IMR-90 (cell line): ENCODE results near the gene RUNX2. TPM values are rescaled to one million over a fixed set of nuclear protein-coding genes. Genes with fewer than 3 reads are reported as not detected.
A peak's percentile ranks its signal among the peaks of the same experiment; 100 is the strongest.

Experiments
- ATAC-seq: fragments of 200-7000 bp; cut with Tn5 transposase; 2 replicates; pipeline ENCODE4 v1.9.1; 2020; ENCODE audit warnings: low read depth, mild to moderate bottlenecking, moderate library complexity
- BruUV-seq: library from RNA; stranded (reverse); fragments of 400-500 nt; replicated peaks from 2 replicates; lab custom pipeline; 2021; lab: Mats Ljungman, UMichigan
- CTCF ChIA-PET: fragments of 300-600 bp; formaldehyde crosslinking; extraction: SDS; loops from one replicate; lab custom pipeline; 2021; ENCODE audit warnings: antibody characterized with exemption; lab: Yijun Ruan, JAX
- POLR2A ChIA-PET: fragments of 300-600 bp; sonication (Branson Sonifier 250); formaldehyde crosslinking; loops from one replicate; lab custom pipeline; 2022; ENCODE audit warnings: antibody characterized with exemption; ENCODE audit not compliant: unreplicated experiment; lab: Charles Lee
- DNase-seq: peaks from one replicate; pipeline ENCODE4 v3.0.0; 2013
- H2AFZ ChIP-seq: replicated peaks from 2 replicates; pipeline ENCODE3; 2013; ENCODE audit warnings: low read length, mild to moderate bottlenecking; ENCODE audit not compliant: poor library complexity
- H2AK5ac ChIP-seq: 2 replicates; pipeline ENCODE4 v1.6.1; 2013; ENCODE audit warnings: low read depth, low read length, inconsistent platforms
- H2AK9ac ChIP-seq: replicated peaks from 2 replicates; pipeline ENCODE3; 2013; ENCODE audit warnings: mild to moderate bottlenecking, low read depth, low read length, moderate library complexity; ENCODE audit not compliant: poor library complexity
- H2BK120ac ChIP-seq: 2 replicates; pipeline ENCODE4 v1.6.1; 2013; ENCODE audit warnings: low read depth, low read length, inconsistent platforms
- H2BK15ac ChIP-seq: 3 replicates; pipeline ENCODE4 v1.6.1; 2013; ENCODE audit warnings: low read depth, low read length, inconsistent platforms
- H2BK20ac ChIP-seq: 2 replicates; pipeline ENCODE4 v1.6.1; 2013; ENCODE audit warnings: low read depth, mild to moderate bottlenecking, inconsistent platforms, low read length, moderate library complexity
- H2BK5ac ChIP-seq: 2 replicates; pipeline ENCODE4 v1.6.1; 2013; ENCODE audit warnings: mild to moderate bottlenecking, low read depth, low read length, inconsistent platforms; ENCODE audit not compliant: poor library complexity, severe bottlenecking
- H3K14ac ChIP-seq: replicated peaks from 2 replicates; pipeline ENCODE4 v1.6.1; 2013; ENCODE audit warnings: low read depth, low read length, inconsistent platforms
- H3K18ac ChIP-seq: 2 replicates; pipeline ENCODE4 v1.6.1; 2013; ENCODE audit warnings: low read depth, low read length, control low read depth
- H3K23ac ChIP-seq: 2 replicates; pipeline ENCODE4 v1.6.1; 2013; ENCODE audit warnings: low read depth, low read length, inconsistent platforms
- H3K27ac ChIP-seq: 2 replicates; pipeline ENCODE4 v1.5.1; 2013; ENCODE audit warnings: mild to moderate bottlenecking, control low read depth, low read length; ENCODE audit not compliant: insufficient read depth
- H3K27me3 ChIP-seq: 2 replicates; pipeline ENCODE4 v1.6.1; 2013; ENCODE audit warnings: low read length; ENCODE audit not compliant: control insufficient read depth, insufficient read depth
- H3K36me3 ChIP-seq: 2 replicates; pipeline ENCODE4 v1.6.1; 2013; ENCODE audit warnings: low read length, mixed read lengths; ENCODE audit not compliant: control insufficient read depth, insufficient read depth
- H3K4ac ChIP-seq: 2 replicates; pipeline ENCODE4 v1.6.1; 2013; ENCODE audit warnings: low read depth, low read length, inconsistent platforms
- H3K4me1 ChIP-seq: 2 replicates; pipeline ENCODE4 v1.6.1; 2013; ENCODE audit warnings: low read length, mixed read lengths; ENCODE audit not compliant: control insufficient read depth, insufficient read depth
- H3K4me2 ChIP-seq: 2 replicates; pipeline ENCODE4 v1.6.1; 2013; ENCODE audit warnings: low read depth, mild to moderate bottlenecking, control low read depth, low read length, moderate library complexity
- H3K4me3 ChIP-seq: 2 replicates; pipeline ENCODE4 v1.5.1; 2013; ENCODE audit warnings: low read depth, mild to moderate bottlenecking, control low read depth, low read length, moderate library complexity; ENCODE audit not compliant: insufficient read depth
- H3K56ac ChIP-seq: 2 replicates; pipeline ENCODE4 v1.6.1; 2013; ENCODE audit warnings: low read length, inconsistent platforms; ENCODE audit not compliant: insufficient read depth; ENCODE audit errors: extremely low read depth
- H3K79me1 ChIP-seq, 2 experiments: 2 replicates each; pipeline ENCODE4 v1.6.1; 2013; ENCODE audit warnings: low read length in 2 of 2, inconsistent platforms in 1 of 2, low read depth in 1 of 2
- H3K9ac ChIP-seq: 2 replicates; pipeline ENCODE4 v1.6.1; 2013; ENCODE audit warnings: low read depth, low read length, control low read depth
- H3K9me1 ChIP-seq: 2 replicates; pipeline ENCODE4 v1.6.1; 2013; ENCODE audit warnings: low read length, inconsistent platforms; ENCODE audit not compliant: insufficient read depth
- H3K9me3 ChIP-seq: 2 replicates; pipeline ENCODE4 v1.6.1; 2013; ENCODE audit warnings: low read length; ENCODE audit not compliant: control insufficient read depth, insufficient read depth
- H4K20me1 ChIP-seq: 2 replicates; pipeline ENCODE4 v1.6.1; 2013; ENCODE audit warnings: low read length, inconsistent platforms; ENCODE audit not compliant: insufficient read depth
- H4K5ac ChIP-seq: 2 replicates; pipeline ENCODE4 v1.6.1; 2013; ENCODE audit warnings: mild to moderate bottlenecking, low read depth, low read length, control low read depth
- H4K8ac ChIP-seq, 2 experiments: 2 replicates each; pipeline ENCODE4 v1.6.1; 2013; ENCODE audit warnings: low read depth in 2 of 2, low read length in 2 of 2, control low read depth in 1 of 2, inconsistent platforms in 1 of 2
- H4K91ac ChIP-seq: 2 replicates; pipeline ENCODE4 v1.6.1; 2013; ENCODE audit warnings: low read depth, low read length, inconsistent platforms; ENCODE audit not compliant: insufficient read depth
- CHD1 ChIP-seq: IDR thresholded peaks from 2 replicates; pipeline ENCODE4 v1.6.1; 2012; ENCODE audit warnings: low read depth, low read length, improper control_type of control experiment
- CTCF ChIP-seq: conservative IDR thresholded peaks from 2 replicates; pipeline ENCODE4 v1.5.1; 2012; ENCODE audit warnings: mild to moderate bottlenecking, low read depth, low read length, improper control_type of control experiment
- ELK1 ChIP-seq: fragments of 150-350 bp; IDR thresholded peaks from 2 replicates; pipeline ENCODE4 v1.6.1; 2016; ENCODE audit warnings: low read depth, mild to moderate bottlenecking, low read length, moderate library complexity, borderline replicate concordance
- MAZ ChIP-seq: IDR thresholded peaks from 2 replicates; pipeline ENCODE4 v1.6.1; 2012; ENCODE audit warnings: low read depth, mild to moderate bottlenecking, low read length, improper control_type of control experiment, moderate library complexity, borderline replicate concordance
- NFE2L2 ChIP-seq: fragments of 150-350 bp; IDR thresholded peaks from 2 replicates; pipeline ENCODE4 v1.6.1; 2016; ENCODE audit warnings: low read depth, mild to moderate bottlenecking, low read length
- POLR2A ChIP-seq: IDR thresholded peaks from 2 replicates; pipeline ENCODE4 v1.6.1; 2012; ENCODE audit warnings: mild to moderate bottlenecking, low read depth, low read length
- RAD21 ChIP-seq: IDR thresholded peaks from 2 replicates; pipeline ENCODE4 v1.6.1; 2012; ENCODE audit warnings: low read length, improper control_type of control experiment
- RCOR1 ChIP-seq: IDR thresholded peaks from 2 replicates; pipeline ENCODE4 v1.6.1; 2012; ENCODE audit warnings: mild to moderate bottlenecking, low read length, improper control_type of control experiment; ENCODE audit not compliant: insufficient replicate concordance
- USF2 ChIP-seq: fragments of 150-350 bp; IDR thresholded peaks from 2 replicates; pipeline ENCODE4 v1.6.1; 2017; ENCODE audit warnings: mild to moderate bottlenecking, antibody characterized with exemption, low read length, low read depth
- WGBS, 2 experiments: methylation state at CpG; one replicate each; pipeline versions ENCODE4 v1.1.5 to v1.1.7; 2013; ENCODE audit warnings: missing lambda C conversion rate in 2 of 2; ENCODE audit not compliant: insufficient read length in 1 of 2; ENCODE audit errors: extremely low coverage in 2 of 2; 5-methylcytosine and 5-hydroxymethylcytosine counted together
- dilution Hi-C: fragments of 300-500 bp; cut with HindIII; formaldehyde crosslinking; loops from one replicate; pipeline ENCODE4 v1.14.3; 2018; ENCODE audit warnings: low sequenced_read_pairs; ENCODE audit not compliant: unreplicated experiment
- in situ Hi-C: fragments of 300-500 bp; cut with MboI; formaldehyde crosslinking; loops from 3 replicates; pipeline ENCODE4 v1.14.3; 2019; ENCODE audit warnings: low sequenced_read_pairs, inconsistent platforms, mixed read lengths
- intact Hi-C: fragments of 100-400 bp; cut with micrococcal nuclease; formaldehyde crosslinking; loops from 2 replicates; pipeline ENCODE4 v1.10.0; 2022
- polyA plus RNA-seq, 3 experiments: library from polyadenylated mRNA; depleted of rRNA; stranded (reverse); fragments of >200 nt; gene quantifications; 2 replicates each; pipeline ENCODE4 v1.2.3, GENCODE V29; 2012; ENCODE audit warnings: low replicate concordance in 1 of 3
- total RNA-seq: library from RNA; depleted of rRNA; stranded (reverse); fragments of >200 nt; gene quantifications from 2 replicates; pipeline ENCODE4 v1.2.3, GENCODE V29; 2012

The RUNX2 gene
- total and polyA plus RNA-seq, 2 of the 4 experiments (the other 2 are of a cell fraction), result 2.3 to 4.7 TPM

GRCh38 chr6:45706319-45706718 is 378.2 kb downstream of the RUNX2 start:
- Histone ChIP-seq H3K36me3 (no peaks in the 10 kb centered on the region), H3K9me1 (peaks cover 8% of the 10 kb centered on the region; the same call in 1 of the 2 replicates), H2BK5ac (no peak overlapping the region), H2AK5ac (peak overlapping the region; percentile 13; the same call in 1 of the 2 replicates), H2AK9ac (no peak overlapping the region), H2AFZ (no peak overlapping the region), H3K23ac (no peak overlapping the region), H3K14ac (no peak overlapping the region; the same call in 1 of the 2 replicates), H2BK15ac (peak overlapping the region; percentile 26; the same call in 2 of the 3 replicates), H3K4ac (peak overlapping the region; percentile 60), H3K27me3 (no peaks in the 10 kb centered on the region), H3K9ac (no peak overlapping the region), H3K18ac (no peak overlapping the region), H4K91ac (peak overlapping the region; percentile 17; the same call in 1 of the 2 replicates), H3K79me1 (no peaks in the 10 kb centered on the region), H3K4me2 (no peak overlapping the region), H3K27ac (no peak overlapping the region), H4K8ac (no peak overlapping the region), H3K4me1 (peaks cover 9% of the 10 kb centered on the region), H3K56ac (no peak overlapping the region), H4K20me1 (no peaks in the 10 kb centered on the region), H3K9me3 (no peaks in the 10 kb centered on the region), H2BK120ac (0 out of 2 replicates have a peak overlapping the region, but pooled peaks have one; percentile 14), H2BK20ac (peak overlapping the region; percentile 37), H3K4me3 (no peak overlapping the region), H4K5ac (no peak overlapping the region)
- WGBS, 2 experiments, result 0% methylated on average over 1 of the region's 2 CpGs; no CpG with 5 or more reads in 1 of the 2 experiments
- ChIA-PET CTCF (interaction anchor here (0.8 kb wide), 1 partner anchor 8 kb away, joined by 4 read pairs; no protein-coding TSS in a partner anchor), POLR2A (interaction anchor here (0.6 kb wide), 1 partner anchor 66 kb away, joined by 3 read pairs; no protein-coding TSS in a partner anchor)
- no TSS peak for BruUV-seq
- no peak for TF ChIP-seq RCOR1
- TF ChIP-seq ELK1, result no peak
- TF ChIP-seq POLR2A, result no peak
- no peak for TF ChIP-seq NFE2L2
- no peak for TF ChIP-seq MAZ
- no peak for TF ChIP-seq USF2
- TF ChIP-seq CHD1, result no peak
- no peak for TF ChIP-seq CTCF
- TF ChIP-seq RAD21, result no peak
- intact Hi-C loops (no loop called here), dilution Hi-C loops (no loop called here), in situ Hi-C loops (loop anchor here (25.0 kb wide), 2 partner anchors 619 to 1219 kb away; no protein-coding TSS in a partner anchor)
- no peak for DNase-seq
- no peak for ATAC-seq
